Esophagus (tissue), 2 donors: ENCODE data around the gene IQCE. TPM values are rescaled to one million over a fixed set of nuclear protein-coding genes. Genes with fewer than 3 reads are reported as not detected.

Experiments used
- H3K27ac ChIP-seq, 2 donors: one replicate each; pipeline ENCODE4 v1.5.1; 2013; ENCODE audit warnings: low read depth in 2 of 2, mild to moderate bottlenecking in 2 of 2, inconsistent platforms in 1 of 2, low read length in 1 of 2, moderate library complexity in 1 of 2
- H3K27me3 ChIP-seq, 2 donors: one replicate each; pipeline ENCODE4 v1.6.1; 2013; ENCODE audit warnings: low read length in 2 of 2, control low read depth in 1 of 2, mild to moderate bottlenecking in 1 of 2; ENCODE audit not compliant: insufficient read depth in 2 of 2, control insufficient read depth in 1 of 2
- H3K36me3 ChIP-seq, 2 donors: one replicate each; pipeline ENCODE4 v1.6.1; 2013; ENCODE audit warnings: low read length in 1 of 2; ENCODE audit not compliant: control insufficient read depth in 2 of 2, insufficient read depth in 2 of 2
- H3K4me1 ChIP-seq, 2 donors: one replicate each; pipeline ENCODE4 v1.6.1; 2013; ENCODE audit warnings: low read length in 1 of 2; ENCODE audit not compliant: control insufficient read depth in 2 of 2, insufficient read depth in 2 of 2
- H3K4me3 ChIP-seq, 2 donors: one replicate each; pipeline ENCODE4 v1.5.1; 2013; ENCODE audit warnings: low read length in 2 of 2, mild to moderate bottlenecking in 2 of 2, low read depth in 1 of 2, moderate library complexity in 1 of 2
- H3K9me3 ChIP-seq, 2 donors: one replicate each; pipeline ENCODE4 v1.6.1; 2013; ENCODE audit warnings: mild to moderate bottlenecking in 2 of 2, low read depth in 1 of 2, low read length in 1 of 2, moderate library complexity in 1 of 2; ENCODE audit not compliant: control insufficient read depth in 2 of 2, insufficient read depth in 1 of 2
- WGBS, 2 donors: extraction: QIAGEN DNeasy Blood & Tissue Kit; methylation state at CpG; one replicate each; pipeline ENCODE4 v1.1.7; 2013; 5-methylcytosine and 5-hydroxymethylcytosine counted together
- polyA plus RNA-seq, 2 donors: library from polyadenylated mRNA; stranded (reverse); fragments of 200-250 nt; gene quantifications; one replicate each; pipeline ENCODE4 v1.2.3, GENCODE V29; 2013
- donor health status: healthy with polysubstance abuse.
- donor health status: Bipolar disorder and iron deficiency.

IQCE gene
- polyA plus RNA-seq, 2 donors = 2.4 to 3.4 TPM

DNA sequence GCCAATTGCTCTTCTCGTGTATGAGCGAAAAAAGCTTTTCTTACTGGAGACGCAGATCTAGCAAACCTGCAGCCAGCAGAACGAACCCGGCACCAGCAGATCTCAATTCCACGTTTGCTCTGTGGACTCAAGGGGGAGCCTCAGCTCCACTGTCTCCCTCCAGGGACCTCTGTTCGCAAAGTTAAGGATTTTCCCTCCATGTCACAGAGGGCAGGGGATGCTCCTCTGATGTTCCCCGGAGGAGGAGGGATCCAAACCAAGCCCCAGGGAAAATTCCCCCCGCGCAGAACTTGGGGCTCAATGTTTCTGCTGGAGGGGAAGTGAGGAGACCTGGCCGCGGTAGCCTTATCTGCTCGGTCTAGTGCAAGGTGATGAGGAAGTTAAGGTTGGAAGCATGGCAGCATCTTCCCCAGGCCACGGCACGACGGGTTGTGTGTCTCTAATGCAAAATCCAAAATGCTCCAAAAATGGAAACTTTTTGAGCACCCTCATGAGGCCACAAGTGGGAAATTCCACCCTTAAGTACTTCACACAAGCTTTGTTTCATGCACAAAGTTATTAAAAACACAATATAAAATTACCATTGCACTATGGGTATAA is 9.0 kb downstream of the IQCE start:
- peaks cover 0 to 2% of the 10 kb centered on the region in 2 donors for H3K4me1 ChIP-seq
- no peaks in the 10 kb centered on the region for H3K36me3 ChIP-seq
- H3K9me3 ChIP-seq = no peaks in the 10 kb centered on the region
- H3K27ac ChIP-seq = no peak overlapping the region
- H3K4me3 ChIP-seq = no peak overlapping the region
- H3K27me3 ChIP-seq = no peaks in the 10 kb centered on the region
- 57 to 59% methylated on average over 16 of the region's 16 CpGs for WGBS, 2 donors

DNA sequence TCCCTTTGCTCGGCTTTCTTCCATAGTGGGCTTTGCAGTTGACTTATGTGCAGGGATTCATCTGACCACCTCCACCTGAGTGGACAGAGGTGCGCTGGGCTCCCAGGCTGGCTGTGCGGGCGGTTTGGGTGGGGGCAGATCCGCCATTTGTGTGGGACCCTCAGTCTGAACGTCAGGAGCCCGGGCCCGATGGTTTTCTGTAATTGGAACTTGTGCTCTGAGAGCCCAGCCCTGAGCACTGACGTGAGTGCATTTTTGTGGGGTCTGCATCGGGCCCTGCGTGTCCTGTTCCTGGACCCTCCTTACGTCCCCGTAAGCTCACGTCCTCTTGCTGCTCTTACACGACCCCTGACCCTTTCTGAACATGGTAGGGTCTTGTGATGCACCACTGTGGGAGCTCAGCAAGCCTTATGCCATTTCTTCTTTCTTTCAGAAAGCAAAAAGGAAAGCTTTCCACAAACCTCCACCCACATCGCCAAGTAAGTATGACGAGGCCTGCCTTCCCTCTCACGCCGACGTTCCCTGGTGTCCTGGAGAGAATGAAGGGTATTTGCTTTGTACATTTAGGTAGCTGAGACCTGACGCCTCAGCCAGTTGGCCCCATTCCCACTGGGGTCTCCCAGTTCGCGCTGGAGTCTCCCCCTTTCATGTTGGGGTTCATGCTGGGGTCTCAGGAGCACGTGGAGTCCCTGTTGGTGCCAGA is 9.9 kb downstream of the IQCE start:
- 92 to 94% methylated on average over 24 of the region's 24 CpGs for WGBS, 2 donors

DNA sequence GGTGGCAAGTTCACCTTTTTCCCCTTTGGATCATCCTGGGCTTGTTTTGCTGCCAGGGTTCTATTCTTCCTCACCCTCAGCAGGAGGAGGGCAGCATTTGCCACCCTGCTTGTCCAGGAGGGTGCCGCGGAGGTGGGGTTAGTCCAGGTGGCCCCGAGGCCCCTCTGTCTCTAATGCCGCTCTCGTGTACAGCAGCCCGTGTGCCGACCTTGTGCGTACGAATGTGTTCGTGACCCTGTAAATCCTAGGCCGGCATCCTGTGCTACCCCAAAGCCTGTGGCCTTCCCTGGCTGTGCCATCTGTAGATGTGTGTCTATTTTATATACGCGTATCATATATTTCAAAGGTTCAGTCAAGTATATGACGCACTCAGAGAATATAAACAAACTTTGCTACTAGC is 10.6 kb downstream of the IQCE start:
- no peaks in the 10 kb centered on the region for H3K9me3 ChIP-seq
- H3K27me3 ChIP-seq = no peaks in the 10 kb centered on the region
- H3K36me3 ChIP-seq = peaks cover 0 to 9% of the 10 kb centered on the region in 2 donors
- WGBS, 2 donors = 96% methylated on average over 14 of the region's 14 CpGs
- no peak overlapping the region for H3K4me3 ChIP-seq
- H3K4me1 ChIP-seq = peaks cover 0 to 2% of the 10 kb centered on the region in 2 donors
- no peak overlapping the region for H3K27ac ChIP-seq

More for the DNA sequence above, 9.9 kb downstream of the IQCE start:
- Histone ChIP-seq H3K9me3 (no peaks in the 10 kb centered on the region), H3K27ac (no peak overlapping the region), H3K4me1 (peaks cover 0 to 2% of the 10 kb centered on the region in 2 donors), H3K36me3 (peaks cover 0 to 3% of the 10 kb centered on the region in 2 donors), H3K4me3 (no peak overlapping the region), H3K27me3 (no peaks in the 10 kb centered on the region)

DNA sequence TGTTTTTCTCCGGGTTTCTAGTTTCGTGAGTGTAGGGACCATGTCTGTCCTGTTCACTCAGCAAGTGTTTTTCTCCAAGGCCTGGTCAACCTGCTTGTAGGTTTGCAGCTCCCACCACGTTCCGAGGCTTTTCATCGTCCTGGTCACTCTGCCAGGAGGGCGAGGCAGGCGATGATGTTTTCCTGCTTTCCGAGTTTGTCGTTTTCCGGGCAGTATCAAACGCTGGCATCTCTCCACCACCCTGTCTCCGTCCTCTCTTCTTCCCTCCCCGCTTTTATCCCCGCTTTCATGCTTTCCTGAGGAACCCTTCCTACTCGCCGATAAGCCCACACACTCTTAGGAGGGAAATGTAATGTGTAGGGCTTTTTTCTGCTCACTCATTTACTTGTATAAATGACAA is 11.2 kb downstream of the IQCE start:
- H3K27ac ChIP-seq = no peak overlapping the region
- peaks cover 0 to 10% of the 10 kb centered on the region in 2 donors for H3K36me3 ChIP-seq
- 76 to 88% methylated on average over 16 of the region's 16 CpGs for WGBS, 2 donors

DNA sequence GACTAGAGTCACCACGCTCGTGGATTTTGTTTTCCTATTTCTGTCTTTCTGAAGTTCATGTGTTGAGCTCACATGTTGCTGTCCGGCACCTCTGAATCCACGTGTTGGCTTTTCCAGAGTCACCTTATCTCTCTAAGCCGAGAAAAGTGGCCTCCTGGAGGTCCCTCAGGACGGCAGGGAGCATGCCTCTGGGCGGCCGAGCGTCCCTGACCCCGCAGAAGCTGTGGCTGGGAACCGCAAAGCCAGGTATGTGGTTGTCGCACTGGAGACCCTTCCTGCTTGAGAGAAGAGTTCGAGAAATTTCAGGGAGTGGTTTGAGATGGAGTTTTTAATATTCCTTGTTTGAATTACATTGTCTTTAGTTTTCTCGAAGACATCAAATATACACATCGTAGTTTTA is 12.6 kb downstream of the IQCE start:
- Histone ChIP-seq H3K4me1 (peaks cover 0 to 2% of the 10 kb centered on the region in 2 donors), H3K27me3 (no peaks in the 10 kb centered on the region), H3K4me3 (no peak overlapping the region), H3K36me3 (peaks cover 0 to 16% of the 10 kb centered on the region in 2 donors), H3K9me3 (no peaks in the 10 kb centered on the region), H3K27ac (no peak overlapping the region)
- WGBS, 2 donors = 89 to 92% methylated on average over 15 of the region's 15 CpGs

More for the DNA sequence above, 11.2 kb downstream of the IQCE start:
- H3K9me3 ChIP-seq = no peaks in the 10 kb centered on the region
- H3K27me3 ChIP-seq = no peaks in the 10 kb centered on the region
- H3K4me3 ChIP-seq = no peak overlapping the region
- H3K4me1 ChIP-seq = peaks cover 0 to 2% of the 10 kb centered on the region in 2 donors

DNA sequence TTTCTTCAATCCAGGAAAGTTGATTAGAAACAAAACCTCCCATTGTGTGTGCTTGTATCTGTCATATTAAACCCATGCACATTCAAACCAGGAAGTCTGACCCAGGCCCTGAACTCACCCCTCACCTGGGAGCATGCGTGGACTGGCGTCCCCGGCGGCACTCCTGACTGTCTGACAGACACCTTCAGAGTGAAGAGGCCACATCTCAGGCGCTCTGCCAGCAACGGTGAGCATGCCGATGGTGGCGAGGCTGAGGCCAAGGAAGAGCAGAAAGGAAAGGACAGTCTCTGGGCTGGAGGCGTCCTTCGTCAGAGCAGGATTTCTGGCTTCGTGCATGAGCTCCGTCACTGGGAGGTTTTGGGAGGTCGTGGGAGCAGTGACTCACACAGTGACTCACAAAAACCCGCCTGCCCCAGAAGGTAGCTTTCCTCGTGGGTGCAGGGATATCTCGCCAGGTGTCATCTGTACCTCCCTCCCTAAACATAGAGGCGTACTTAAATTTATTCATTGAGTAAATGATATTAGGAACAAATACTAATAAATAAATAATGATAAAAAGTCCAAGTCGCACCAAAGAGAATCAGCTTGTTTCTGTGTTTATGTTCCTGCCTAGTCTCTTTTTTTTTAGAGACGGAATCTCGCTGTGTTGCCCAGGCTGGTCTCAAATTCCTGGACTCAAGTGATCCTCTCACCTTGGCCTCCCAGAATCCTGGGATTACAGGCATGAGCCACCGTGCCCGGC is 13.5 kb downstream of the IQCE start:
- no peaks in the 10 kb centered on the region for H3K9me3 ChIP-seq
- H3K27ac ChIP-seq = no peak overlapping the region
- H3K27me3 ChIP-seq = no peaks in the 10 kb centered on the region
- WGBS, 2 donors = 65 to 69% methylated on average over 22 of the region's 22 CpGs
- H3K4me1 ChIP-seq = peaks cover 0 to 2% of the 10 kb centered on the region in 2 donors
- peaks cover 0 to 18% of the 10 kb centered on the region in 2 donors for H3K36me3 ChIP-seq
- no peak overlapping the region for H3K4me3 ChIP-seq

DNA sequence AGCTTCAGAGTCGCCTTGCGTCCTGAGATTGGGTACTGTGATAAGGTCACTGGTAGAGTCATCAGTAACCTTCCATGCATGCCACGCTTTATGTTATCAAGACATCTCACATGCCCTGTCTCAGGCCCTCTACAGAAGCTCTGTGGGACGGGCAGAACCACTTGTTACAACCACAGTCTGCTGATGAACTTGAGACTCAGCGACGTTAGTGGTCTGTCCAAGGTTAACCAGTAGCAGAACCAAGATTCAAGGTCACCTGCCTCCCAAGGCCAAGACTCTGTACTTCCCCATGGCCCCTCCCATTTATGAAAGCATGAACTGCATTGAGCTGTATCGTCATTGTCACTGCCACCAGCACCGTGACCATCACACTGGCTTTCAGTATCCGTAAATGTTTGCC is 15.0 kb downstream of the IQCE start:
- no peak overlapping the region for H3K27ac ChIP-seq
- peaks cover 0 to 24% of the 10 kb centered on the region in 2 donors for H3K36me3 ChIP-seq
- H3K4me1 ChIP-seq = no peaks in the 10 kb centered on the region
- no peaks in the 10 kb centered on the region for H3K9me3 ChIP-seq
- H3K27me3 ChIP-seq = no peaks in the 10 kb centered on the region
- 91 to 93% methylated on average over 9 of the region's 9 CpGs for WGBS, 2 donors
- no peak overlapping the region for H3K4me3 ChIP-seq

DNA sequence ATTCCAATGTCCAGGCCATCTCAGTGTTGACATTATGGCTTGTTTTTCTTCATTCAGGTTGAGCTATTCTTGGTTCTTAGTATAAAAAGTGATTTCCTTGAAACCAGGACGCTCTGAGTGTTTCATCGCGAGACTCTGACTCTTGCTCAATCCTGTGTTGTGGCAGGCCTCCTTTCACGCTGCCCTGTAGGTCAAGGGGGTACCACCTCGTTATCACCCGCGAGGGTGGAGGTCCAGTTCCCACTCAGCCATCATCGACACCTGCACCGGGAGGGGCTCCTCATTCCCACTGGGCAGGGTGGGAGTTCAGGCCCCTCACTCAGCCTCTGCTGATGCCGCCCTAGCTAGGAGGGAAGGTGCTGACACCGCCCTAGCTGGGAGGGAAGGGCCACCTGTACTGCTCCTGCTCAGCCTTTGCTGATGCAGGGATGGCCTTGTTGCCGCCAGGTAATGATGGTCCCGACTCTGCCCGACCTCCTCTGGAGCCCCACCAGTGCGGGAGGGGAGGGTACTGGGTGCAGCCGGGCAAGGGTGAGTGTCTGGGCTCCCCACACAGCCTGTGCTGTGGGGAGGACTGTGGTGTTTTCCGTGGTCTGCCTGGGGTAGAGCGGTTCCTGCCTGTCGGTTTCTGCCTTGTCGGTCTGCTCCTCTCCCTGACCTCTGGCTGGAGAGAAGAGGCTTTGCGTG is 16.4 kb downstream of the IQCE start:
- H3K4me1 ChIP-seq = no peaks in the 10 kb centered on the region
- no peaks in the 10 kb centered on the region for H3K27me3 ChIP-seq
- H3K36me3 ChIP-seq = peaks cover 0 to 24% of the 10 kb centered on the region in 2 donors
- no peaks in the 10 kb centered on the region for H3K9me3 ChIP-seq
- 85 to 87% methylated on average over 21 of the region's 21 CpGs for WGBS, 2 donors
- no peak overlapping the region for H3K4me3 ChIP-seq
- no peak overlapping the region for H3K27ac ChIP-seq

DNA sequence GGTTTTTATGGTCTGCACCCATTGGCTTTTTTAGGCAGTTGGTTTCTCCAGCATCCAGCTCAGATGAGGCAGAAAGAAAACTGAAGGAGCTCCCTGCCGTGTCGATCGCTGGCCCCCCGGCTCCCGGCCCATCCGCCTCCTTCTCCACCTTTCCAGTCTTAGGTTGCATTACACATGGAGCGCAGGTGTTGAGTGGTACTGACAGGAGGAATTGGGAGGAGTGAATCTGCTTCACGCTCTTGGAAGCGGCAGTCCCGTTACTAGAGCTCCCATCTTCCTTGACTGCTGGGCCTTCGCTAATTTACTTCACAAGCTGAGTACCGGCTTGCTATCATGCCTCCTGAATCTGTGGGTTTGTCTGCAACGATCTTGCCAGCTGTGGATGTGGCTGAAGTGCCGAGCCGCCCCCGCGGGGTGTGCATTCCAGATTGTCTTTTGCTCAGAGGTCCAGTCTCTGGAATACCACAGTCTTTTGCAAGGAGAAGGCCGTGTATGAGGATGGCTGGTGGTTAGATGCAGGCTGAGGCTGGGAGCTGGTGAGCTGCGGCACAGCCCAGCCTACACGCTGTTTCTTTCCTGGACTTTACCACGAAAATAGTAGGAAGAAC is 17.1 kb downstream of the IQCE start:
- Histone ChIP-seq H3K4me1 (no peaks in the 10 kb centered on the region), H3K4me3 (no peak overlapping the region), H3K9me3 (no peaks in the 10 kb centered on the region), H3K27me3 (no peaks in the 10 kb centered on the region), H3K27ac (no peak overlapping the region), H3K36me3 (peaks cover 0 to 24% of the 10 kb centered on the region in 2 donors)
- 92 to 93% methylated on average over 21 of the region's 21 CpGs for WGBS, 2 donors
